ENCODE data around the gene RPP14. TPM values are rescaled to one million over a fixed set of nuclear protein-coding genes. Genes with fewer than 3 reads are reported as not detected.

RPP14 gene
- total and polyA plus RNA-seq, 2 donors (not counting 3 experiments of a cell fraction or from before 2014, with no cell fraction given), result 11.9 to 18.1 TPM

DNA sequence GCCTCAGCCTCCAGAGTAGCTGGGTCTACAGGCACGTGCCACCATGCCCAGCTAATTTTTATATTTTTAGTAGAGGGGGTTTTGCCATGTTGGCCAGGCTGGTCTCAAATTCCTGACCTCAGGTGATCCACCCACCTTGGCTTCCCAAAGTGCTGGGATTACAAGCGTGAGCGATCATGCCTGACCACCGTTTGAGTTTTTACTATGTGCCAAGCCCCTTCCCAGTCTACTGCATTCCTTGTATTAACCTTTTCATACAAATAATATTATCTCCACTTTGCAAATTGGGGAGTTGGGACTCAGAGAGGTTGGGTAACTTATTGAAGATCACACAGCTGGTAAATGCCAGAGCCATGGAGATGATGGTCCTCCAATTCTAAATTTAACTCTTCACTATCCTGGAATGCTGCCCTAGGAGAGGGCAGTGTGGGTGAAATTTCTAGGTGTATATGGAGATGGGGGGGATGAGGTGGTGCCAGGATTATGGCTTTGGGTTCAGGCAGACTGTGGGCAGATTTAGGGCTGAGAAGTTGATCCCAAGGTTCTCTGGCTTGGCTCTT lies 25.6 kb downstream of the RPP14 start:
- no peaks in the 10 kb centered on the region for H3K36me3 ChIP-seq (ENCODE audit: control insufficient read depth in 2 of 2, extremely low read depth in 1 of 2, insufficient read depth in 2 of 2, low read length in 2 of 2)
- CTCF ChIA-PET, result interaction anchor here (2.9 kb wide), 1 partner anchor 160 kb away, joined by 10 read pairs; the partner anchor contains the start of gene KCTD6
- no peaks in the 10 kb centered on the region for H3K9me1 ChIP-seq (replicated peaks; ENCODE audit: control insufficient read depth, extremely low read depth, insufficient read depth, low read length)
- H3K9ac ChIP-seq (replicated peaks; ENCODE audit: extremely low read depth, insufficient read depth, low read length), result no peak overlapping the region
- H3K4me1 ChIP-seq (ENCODE audit: control insufficient read depth, extremely low read depth, insufficient read depth, low read length), result peaks cover 12% of the 10 kb centered on the region
- intact Hi-C loops (cut with micrococcal nuclease) (loop anchor here (1.0 to 10.0 kb wide), 6 partner anchors 7 to 1567 kb away; partner anchors contain the start of genes KCTD6 and PDHB), dilution Hi-C loops (cut with MboI; ENCODE audit: extremely low pct_ligation_motif_present, low sequenced_read_pairs) (no loop called here)
- H3K4me2 ChIP-seq (ENCODE audit: insufficient read depth, low read length), result no peak overlapping the region
- H3K9me3 ChIP-seq (replicated peaks; ENCODE audit: control insufficient read depth, insufficient read depth, low read length), result no peaks in the 10 kb centered on the region
- H2AFZ ChIP-seq (ENCODE audit: low read depth, low read length), result no peak overlapping the region
- FAIRE-seq, result no peak
- no peak overlapping the region for H3K4me3 ChIP-seq (replicated peaks in 1 of 3; ENCODE audit: insufficient read depth in 1 of 3, low read depth in 1 of 3, low read length in 3 of 3)
- no peaks in the 10 kb centered on the region for H3K27me3 ChIP-seq (ENCODE audit: control insufficient read depth in 2 of 2, insufficient read depth in 2 of 2, low read length in 2 of 2)
- BruUV-seq (replicated peaks), result no TSS peak
- TF ChIP-seq JUN (IDR thresholded peaks at IDR 0.05; ENCODE audit: borderline replicate concordance, insufficient read depth, insufficient read length, low read depth) (no peak), EZH2 (IDR thresholded peaks at IDR 0.05; ENCODE audit: borderline replicate concordance, low read depth, low read length, severe bottlenecking) (no peak), GATA2 (IDR thresholded peaks at IDR 0.05; ENCODE audit: insufficient read depth, insufficient read length, low read depth, low read length) (no peak), MYC (IDR thresholded peaks at IDR 0.05; ENCODE audit: low read depth, low read length) (no peak), MAX (IDR thresholded peaks at IDR 0.05; ENCODE audit: insufficient read depth, insufficient read length) (no peak), POLR2A (IDR thresholded peaks at IDR 0.05; ENCODE audit: low read depth, low read length) (no peak), POLR2AphosphoS5 (IDR thresholded peaks at IDR 0.05; ENCODE audit: insufficient read depth, low read depth, low read length) (no peak), FOS (IDR thresholded peaks at IDR 0.05; ENCODE audit: borderline replicate concordance, insufficient read depth, low read length) (no peak)
- TF ChIP-seq, protein P1, sequence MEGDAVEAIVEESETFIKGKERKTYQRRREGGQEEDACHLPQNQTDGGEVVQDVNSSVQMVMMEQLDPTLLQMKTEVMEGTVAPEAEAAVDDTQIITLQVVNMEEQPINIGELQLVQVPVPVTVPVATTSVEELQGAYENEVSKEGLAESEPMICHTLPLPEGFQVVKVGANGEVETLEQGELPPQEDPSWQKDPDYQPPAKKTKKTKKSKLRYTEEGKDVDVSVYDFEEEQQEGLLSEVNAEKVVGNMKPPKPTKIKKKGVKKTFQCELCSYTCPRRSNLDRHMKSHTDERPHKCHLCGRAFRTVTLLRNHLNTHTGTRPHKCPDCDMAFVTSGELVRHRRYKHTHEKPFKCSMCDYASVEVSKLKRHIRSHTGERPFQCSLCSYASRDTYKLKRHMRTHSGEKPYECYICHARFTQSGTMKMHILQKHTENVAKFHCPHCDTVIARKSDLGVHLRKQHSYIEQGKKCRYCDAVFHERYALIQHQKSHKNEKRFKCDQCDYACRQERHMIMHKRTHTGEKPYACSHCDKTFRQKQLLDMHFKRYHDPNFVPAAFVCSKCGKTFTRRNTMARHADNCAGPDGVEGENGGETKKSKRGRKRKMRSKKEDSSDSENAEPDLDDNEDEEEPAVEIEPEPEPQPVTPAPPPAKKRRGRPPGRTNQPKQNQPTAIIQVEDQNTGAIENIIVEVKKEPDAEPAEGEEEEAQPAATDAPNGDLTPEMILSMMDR (IDR thresholded peaks at IDR 0.05; ENCODE audit: extremely low read depth in 1 of 2, insufficient read depth in 1 of 2, low read depth in 1 of 2, low read length in 2 of 2), result no peak
- POLR2A ChIA-PET, result no interaction called here
- no peaks in the 10 kb centered on the region for H4K20me1 ChIP-seq (replicated peaks; ENCODE audit: control insufficient read depth, extremely low read depth, insufficient read depth, low read length)
- peaks cover 3% of the 10 kb centered on the region for H3K79me2 ChIP-seq (ENCODE audit: control insufficient read depth, insufficient read depth, low read length)
- DNase-seq (ENCODE audit: low read depth, low spot score), result no peak
- no peak overlapping the region for H3K27ac ChIP-seq (ENCODE audit: insufficient read depth, low read depth, low read length)

Data from endothelial cell of umbilical vein (primary cell).